DMS114 treated with DMSO at 0.1 percent for 48 hours (cell line): Measurements from ENCODE around the gene KRTAP10-12.
"Not testable (repeated sequence)": the region's sequence is repeated elsewhere in the genome, so short reads cannot be mapped to it uniquely, and the experiment has no call there.

Source experiments
- DNase-seq: peaks from one replicate; lab custom pipeline; 2025; ENCODE audit not compliant: unreplicated experiment; lab: John Stamatoyannopoulos, UW

The KRTAP10-12 gene

DNA sequence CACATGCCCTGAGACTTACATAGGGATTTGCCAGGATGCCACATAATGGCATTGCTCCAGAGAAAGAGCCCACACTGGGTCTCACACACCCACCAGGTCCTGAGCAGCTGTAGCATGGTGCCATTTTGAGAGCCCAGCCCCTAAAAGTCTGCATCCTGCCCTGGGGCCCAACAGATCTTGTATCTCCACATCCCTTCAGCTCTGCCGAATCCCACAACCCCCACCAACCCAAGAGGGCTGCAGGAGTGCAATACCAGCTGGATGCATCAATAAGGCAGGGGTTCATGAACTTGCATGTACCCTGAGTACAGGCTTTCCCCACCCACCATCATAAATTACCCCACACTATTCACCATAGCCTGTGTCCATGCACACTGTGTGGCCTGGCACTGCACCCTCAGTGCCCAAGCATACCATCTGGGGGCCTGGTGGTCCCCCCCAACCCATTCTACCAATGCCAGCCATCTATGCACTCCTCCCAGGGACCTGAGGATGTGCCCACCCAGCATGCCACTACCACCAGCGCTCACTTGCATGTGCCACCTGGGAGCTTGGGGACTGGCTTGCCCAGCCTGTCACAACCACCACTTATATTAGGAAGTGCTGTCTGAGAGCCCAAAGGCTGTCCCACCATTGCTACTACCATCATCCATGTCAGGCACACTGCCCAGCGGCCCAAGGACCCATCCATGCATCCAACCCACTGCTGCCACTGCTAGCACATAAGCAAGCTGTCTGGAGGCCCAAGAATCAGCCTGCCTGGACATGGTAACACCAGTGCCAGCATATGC lies 26.1 kb upstream of the KRTAP10-12 start:
- DNase-seq: no peak

GRCh38 chr21:44671911-44672310 lies 25.1 kb upstream of the KRTAP10-12 start:
- DNase-seq: no peak

GRCh38 chr21:44677881-44678280 lies 19.1 kb upstream of the KRTAP10-12 start:
- no peak for DNase-seq

DNA sequence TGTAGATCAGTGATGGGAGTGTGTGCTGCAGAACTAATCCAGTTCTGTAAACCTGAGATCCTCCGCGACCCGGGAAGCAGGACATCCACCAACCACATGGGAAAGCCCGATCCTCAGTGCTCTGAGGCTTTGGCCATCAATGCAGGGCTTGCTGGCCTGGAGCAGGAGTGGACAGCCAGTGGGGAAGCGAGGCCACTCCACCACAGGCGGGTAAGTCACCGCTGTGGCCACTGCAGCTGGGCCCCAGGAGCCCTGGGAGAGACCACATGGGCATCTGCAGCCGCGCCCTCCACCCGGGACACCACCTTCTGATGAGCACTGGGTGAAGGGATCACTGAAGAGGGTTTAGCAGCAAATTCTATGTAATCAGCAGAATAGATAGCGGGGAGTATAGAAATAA lies 15.8 kb upstream of the KRTAP10-12 start:
- DNase-seq: no peak

GRCh38 chr21:44681861-44682579 lies 15.0 kb upstream of the KRTAP10-12 start, which contains the start of gene KRTAP12-1:
Gene KRTAP12-1 (minus strand): TSS chr21:44682163. CDS start chr21:44682123, 40 bp downstream.
- no peak for DNase-seq

DNA sequence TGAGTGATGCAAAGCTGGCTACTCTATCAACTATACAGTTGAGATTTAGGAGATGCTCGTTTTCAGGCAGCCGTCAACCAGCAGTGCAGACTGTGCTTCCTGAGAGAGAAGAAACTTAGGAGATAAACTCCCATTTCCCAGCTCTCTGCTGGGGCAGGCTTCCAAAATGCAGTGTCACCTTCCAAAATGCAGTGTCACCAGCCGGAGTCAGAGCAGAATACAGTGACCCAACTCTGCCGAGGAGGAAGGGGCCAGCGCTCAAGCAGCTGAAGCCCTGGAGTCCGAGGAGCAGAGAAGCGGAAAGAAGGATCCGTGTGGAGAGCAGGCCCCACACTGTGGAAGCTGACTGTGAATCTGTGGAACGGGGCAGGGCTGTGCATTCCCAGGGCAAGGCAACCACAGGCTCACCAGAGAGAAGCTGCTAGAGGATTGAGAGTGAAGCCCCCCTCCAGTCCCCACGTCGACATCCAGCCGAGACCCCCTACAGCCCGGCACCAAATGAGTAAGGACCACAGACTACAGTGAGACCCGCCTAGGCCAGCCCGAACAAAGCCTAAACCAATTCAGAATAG lies 14.3 kb upstream of the KRTAP10-12 start:
- no peak for DNase-seq

DNA sequence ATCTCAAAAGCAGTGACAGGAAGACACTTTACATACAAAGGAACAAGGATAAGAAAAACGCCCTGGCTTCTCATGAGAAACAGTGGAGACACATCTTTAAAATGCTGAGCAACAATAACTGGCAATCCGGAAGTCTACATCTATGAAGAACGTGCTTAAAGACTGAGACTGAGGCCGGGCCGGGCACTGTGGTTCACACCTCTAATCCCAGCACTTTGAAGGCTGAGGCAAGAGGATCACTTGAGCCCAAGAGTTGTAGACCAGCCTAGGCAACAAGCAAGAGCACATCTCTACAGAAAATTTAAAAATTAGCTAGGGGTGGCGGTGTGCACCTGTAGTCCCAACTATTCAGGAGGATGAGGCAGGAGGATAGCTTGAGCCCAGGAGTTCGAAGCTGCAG lies 12.9 kb upstream of the KRTAP10-12 start:
- no peak for DNase-seq

- no peak for DNase-seq
Observed at GRCh38 chr21:44684483-44684882, 12.5 kb upstream of the KRTAP10-12 start.

GRCh38 chr21:44685050-44685449 lies 11.9 kb upstream of the KRTAP10-12 start:
- not testable (repeated sequence) for DNase-seq

DNA sequence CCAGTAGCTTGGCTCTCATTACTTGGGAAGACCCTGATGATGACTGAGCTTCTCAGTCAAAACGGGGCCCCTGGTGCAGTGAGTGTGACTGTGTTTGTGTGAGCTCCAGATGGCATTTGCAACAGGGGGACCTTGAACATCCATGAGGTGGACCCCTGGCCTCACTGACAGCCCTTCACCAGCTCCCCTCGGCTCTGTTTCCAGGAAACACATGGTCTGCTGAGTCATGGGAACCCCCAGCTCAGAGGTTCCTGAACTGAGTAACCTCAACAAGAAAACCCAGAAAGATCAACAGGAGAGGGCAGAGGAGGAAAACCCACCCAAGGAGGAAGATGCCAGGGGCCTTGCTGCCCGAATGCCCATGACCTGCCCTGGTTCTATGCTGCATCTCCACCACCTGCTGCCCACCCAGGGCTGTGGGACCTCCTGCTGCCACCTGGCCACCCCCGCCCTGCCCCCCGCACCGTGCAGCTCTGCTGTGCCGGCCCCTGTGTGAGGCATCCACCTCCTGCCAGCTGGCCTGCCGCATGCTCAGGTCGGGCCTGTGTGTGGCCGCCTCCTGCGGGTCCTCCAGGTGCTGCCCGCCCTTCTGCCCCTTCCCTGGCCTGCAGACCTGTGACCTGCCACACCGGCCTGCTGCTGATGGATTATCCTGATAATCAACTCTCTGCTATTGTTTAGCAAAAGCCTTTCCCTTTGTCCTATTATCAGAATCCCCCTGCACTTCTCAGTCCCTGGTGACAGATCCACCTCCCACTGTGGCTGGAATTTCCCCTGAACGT lies 10.8 kb upstream of the KRTAP10-12 start:
- DNase-seq: no peak

DNA sequence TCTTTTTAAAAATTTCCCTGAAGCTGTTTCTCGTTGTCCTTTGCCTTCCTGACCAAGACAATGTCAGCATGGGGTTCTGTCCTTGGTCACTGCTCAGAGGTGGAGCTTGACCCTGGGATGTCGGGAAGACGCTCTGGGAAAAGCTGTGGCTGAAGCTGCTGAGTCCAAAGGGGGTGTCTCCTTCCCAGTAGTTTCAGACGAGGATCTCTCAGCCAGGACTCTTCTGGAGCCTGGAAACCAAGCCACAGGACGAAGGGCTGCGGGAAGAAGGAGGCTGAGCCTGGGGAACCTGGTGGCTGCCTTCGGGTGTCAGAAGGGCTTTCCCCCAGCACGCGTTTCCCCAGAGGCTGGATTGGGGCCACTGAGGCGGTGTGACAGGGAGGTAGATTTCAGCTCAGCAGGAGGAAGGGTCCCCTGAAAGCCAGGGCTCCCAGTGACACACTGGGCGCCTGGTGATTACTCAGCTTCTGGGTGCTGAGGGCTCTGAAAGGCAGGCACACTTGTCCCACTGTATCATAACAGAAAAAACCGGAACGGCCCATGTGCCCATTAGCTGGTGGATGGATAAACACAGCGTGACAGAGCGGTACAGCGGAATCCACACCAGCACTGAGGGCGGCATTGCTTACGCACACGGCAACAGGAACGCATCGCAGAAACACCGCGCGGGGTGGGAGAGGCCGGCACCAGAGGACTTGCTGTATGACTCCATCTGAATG lies 10.0 kb upstream of the KRTAP10-12 start:
- no peak for DNase-seq

DNA sequence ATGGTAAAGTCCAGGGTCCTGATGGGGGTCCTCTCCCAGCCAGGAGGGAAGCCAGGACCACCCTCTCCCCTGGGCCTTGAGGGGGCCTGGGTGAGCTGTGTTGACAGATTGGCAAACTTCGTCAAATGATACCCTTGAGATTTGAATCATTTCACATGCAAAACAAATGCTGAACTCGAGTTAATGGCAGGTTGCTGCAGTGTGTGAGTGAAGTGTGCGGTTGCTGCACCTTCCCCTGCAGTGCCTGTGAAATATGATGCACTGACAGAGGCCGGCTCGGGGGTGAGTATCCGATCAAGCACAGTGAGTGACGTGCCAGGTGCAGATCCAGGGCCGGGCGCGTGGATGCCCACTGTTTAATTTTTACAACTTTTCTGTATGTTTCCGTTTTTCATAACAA lies 9.3 kb upstream of the KRTAP10-12 start:
- no peak for DNase-seq

- not testable (repeated sequence) for DNase-seq
Observed at GRCh38 chr21:44689740-44690139, 7.2 kb upstream of the KRTAP10-12 start.

- no peak for DNase-seq
Observed at GRCh38 chr21:44691686-44692085, 5.3 kb upstream of the KRTAP10-12 start.

DNA sequence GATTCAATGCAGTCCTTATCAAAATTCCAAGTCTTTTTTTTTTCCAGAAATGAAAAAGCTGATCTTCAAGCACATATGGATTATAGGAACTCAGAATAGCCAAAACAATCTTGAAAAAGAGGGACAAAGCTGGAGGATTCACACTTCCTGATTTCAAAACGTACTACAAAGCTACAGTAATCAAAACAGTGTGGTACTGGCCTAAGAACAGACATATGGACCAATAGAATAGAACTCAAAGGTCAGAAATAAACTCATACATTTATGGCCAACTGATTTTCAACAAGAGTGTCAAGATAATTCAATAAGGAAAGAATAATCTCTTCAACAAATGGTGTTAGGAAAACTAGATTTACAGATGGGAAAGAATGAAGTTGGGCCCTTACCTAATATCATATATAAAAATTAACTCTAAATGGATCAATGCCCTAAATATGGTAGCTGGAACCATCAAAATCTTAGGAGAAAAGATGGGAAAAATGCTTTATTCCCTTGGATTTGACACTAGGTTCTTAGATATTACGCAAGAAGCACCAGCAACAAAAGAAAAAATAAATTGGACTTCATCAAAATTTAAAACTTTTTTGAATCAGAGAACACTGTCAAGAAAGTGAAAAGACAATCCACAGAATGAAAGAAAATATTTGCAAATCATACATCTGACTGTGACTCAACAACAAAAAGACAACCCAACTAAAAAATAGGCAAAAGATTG lies 4.0 kb upstream of the KRTAP10-12 start:
- DNase-seq: no peak

DNA sequence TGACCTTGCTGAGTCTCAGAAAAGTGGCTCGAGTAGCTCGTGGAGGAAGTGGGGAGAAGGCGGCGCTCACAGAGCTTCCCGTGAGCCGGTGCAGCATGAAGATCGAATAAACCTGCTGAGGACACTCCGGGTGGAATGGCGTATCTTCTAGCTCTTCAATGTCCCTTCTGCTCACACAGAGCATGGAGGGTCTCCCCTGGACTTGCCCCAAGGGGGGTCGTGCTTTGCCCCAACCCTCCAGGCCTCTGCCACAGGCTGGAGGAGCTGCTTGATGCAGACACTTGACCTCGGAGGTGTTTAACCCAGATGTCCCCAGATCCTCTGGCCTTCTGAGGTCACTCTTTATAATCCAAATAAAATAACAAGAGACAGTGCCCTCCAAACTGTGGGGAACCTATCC lies 2.2 kb upstream of the KRTAP10-12 start:
- DNase-seq: no peak

GRCh38 chr21:44695184-44695583 lies 1.8 kb upstream of the KRTAP10-12 start:
- no peak for DNase-seq

GRCh38 chr21:44695641-44696040 lies 1.3 kb upstream of the KRTAP10-12 start:
- no peak for DNase-seq

DNA sequence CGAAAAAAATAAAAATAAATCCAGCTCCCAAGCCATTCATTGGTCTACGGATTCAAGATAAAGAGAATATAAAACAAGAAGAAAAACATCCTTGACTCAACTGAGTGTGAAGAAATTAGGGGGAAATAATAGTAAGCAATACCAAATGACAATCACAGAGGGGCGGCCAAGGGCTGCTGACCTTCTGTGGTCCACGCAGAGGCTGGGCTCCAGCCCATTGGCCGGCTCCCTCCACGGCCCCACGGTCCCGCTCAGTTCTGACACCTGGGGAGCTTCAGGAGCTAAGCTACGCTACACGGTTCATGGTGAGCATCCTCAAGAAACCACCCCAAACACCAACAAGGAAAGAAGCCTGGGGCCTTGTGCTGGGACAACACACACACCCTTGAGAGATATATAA lies 400 bp upstream of the KRTAP10-12 start:
- DNase-seq: no peak
